ENCODE measurements around the gene CXorf38.
A peak's percentile ranks its signal among the peaks of the same experiment; 100 is the strongest.
"Not testable (repeated sequence)": the region's sequence is repeated elsewhere in the genome, so short reads cannot be mapped to it uniquely, and the experiment has no call there.

CXorf38 gene

DNA sequence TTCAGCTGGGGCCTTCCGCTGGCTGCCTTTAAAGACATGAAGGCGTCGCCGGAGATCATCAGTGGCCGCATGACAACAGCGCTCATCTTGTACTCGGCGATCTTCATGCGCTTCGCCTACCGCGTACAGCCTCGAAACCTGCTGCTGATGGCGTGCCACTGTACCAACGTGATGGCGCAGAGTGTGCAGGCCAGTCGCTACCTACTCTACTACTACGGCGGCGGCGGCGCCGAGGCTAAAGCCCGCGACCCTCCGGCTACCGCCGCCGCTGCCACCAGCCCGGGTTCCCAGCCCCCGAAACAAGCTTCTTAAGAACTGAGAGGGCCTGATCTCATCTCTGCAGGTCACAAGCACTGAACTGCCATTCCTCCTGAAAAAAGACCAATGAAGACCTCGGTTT, 23.7 kb downstream of the CXorf38 start:
- no peak for DNase-seq

DNA sequence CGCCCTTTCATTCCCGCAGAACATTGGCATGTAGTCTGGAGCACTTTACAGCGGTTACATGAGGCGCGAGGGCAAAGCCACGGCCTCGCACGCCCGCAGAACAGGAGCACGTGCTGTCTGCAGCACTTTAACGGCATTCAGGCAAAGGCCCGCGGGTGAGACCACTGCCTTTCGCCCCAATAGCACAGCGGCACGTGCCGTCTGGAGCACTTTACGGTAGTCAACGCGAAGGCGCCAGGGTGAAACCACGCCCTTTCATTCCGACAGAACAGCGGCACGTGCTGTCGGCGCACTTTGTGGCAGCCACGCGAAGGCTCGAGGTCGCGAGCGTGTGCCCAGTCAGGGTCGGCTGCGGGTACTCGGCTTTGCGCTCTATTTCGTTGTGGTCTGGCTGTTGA, 24.2 kb downstream of the CXorf38 start, which contains the start of gene MPC1L:
TSS of gene MPC1L (plus strand) at position 290 of the 398 bp plus-strand sequence. CDS start 138 bp downstream, outside the sequence.
- no peak for DNase-seq

DNA sequence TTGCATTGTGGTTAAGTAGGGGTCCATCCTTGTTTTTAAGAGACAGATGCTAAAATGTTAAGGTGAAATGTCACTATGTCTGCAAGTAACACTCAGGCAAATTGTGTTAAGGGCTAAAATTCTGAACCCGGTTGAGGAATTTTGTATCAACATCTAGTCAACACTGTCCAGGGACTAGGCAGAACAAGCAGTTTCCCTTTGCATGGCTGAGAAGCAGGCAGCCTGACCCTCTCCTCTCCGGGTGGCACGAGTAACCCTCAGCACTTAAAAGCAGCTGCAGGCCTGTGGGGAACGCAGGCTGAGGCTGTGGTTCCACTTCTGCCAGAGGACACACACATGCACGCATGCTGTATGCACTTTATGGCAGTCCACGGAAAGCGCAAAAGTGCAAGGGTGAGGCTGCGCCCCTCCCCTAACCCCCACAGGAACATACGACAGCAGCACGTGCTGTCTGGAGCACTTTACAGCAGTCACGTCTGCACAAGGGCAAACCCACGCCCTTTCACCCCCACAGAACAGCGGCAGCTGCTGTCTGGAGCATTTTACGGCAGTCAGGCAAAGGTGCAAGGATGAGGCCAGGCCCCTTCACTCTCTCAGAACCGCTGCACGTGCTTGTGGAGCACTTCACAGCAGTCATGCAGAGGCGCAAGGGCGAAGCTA, 24.8 kb downstream of the CXorf38 start:
- DNase-seq = no peak

DNA sequence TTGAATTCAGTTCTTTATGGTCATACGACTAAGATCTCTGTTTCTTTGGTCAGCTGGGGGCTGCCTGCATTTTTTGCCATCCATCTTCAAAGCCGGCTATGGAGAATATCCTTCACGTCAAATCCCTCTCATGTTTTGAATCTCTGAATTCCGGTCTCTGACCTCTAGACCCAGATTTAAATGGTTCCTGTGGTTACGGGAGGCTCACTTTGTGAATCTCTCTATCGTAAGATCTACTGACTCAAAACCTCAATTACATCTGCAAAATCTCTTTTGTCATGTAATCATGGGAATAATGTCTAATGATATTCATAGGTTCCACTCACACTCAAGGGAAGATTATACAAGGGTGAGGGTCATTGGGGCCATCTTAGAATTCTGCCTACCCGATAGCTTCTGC, 29.8 kb downstream of the CXorf38 start:
- DNase-seq = no peak

DNA sequence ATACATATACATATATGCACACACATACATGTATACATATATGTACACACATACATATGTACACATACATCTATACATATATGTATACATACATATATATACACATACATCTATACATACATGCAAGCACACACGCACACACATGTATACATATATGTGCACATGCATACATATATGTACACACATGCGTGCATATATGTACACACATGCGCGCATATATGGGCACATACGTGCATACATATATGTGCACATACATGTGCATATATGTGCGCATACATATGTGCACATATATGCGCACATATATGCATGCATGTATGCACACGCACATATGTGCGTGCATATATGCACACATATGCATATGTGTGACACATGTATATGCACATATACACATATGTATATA, 31.4 kb downstream of the CXorf38 start:
- DNase-seq = no peak

DNA sequence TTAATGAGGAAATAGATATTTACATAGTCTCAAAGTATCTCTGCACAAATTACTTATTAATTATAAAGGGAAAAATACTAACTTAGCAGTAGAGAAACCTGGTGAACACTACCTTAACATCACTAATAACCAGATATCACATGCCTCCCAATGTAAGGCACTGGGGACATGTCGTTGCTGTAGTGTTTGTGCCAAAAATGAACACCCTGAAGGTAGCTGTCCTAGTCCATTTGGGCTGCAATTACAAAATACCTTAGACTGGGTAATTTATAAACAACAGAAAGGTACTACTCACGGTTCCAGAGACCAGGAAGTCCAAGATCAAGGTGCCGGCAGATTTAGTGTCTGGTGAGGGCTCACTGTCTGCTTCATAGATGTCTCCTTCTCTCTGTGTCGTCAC, 34.9 kb downstream of the CXorf38 start:
- no peak for DNase-seq

DNA sequence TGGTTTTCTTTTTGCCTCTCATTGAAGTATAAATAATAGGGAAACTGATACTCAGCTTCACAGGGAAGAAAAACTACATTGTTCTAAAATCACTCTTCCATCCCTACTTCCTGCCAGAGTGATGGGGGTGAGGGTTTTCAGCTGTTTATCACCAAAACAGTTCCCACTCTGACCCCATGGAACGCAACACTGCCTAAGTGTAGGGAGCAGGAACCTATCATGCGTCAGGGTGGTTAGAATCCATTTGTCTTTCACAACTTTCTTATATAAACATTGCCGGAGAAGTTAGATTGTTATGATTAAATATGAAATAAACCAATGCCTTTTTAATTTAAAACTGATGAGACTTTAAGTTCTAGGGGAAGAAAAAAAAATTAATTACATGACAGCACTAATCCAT, 40.0 kb downstream of the CXorf38 start:
- DNase-seq = no peak

DNA sequence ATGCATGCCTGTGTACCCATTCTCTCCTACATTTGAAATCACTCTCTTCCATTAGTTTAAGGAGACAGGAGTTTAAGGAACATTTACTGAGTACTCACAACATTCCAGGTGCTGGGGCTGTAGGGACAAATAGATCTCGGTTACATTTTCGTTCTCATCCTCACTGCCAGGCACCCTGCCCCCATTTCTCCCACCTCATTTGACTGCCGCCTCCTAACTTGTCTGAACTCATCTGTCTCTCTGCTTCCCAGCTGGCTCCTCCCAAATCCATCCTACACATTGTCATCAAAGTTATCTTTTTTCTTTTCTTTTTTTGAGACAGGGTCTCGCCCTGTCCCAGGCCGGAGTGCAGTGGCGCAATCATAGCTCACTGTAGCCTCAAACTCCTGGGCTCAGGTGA, 43.9 kb downstream of the CXorf38 start:
- DNase-seq = no peak

DNA sequence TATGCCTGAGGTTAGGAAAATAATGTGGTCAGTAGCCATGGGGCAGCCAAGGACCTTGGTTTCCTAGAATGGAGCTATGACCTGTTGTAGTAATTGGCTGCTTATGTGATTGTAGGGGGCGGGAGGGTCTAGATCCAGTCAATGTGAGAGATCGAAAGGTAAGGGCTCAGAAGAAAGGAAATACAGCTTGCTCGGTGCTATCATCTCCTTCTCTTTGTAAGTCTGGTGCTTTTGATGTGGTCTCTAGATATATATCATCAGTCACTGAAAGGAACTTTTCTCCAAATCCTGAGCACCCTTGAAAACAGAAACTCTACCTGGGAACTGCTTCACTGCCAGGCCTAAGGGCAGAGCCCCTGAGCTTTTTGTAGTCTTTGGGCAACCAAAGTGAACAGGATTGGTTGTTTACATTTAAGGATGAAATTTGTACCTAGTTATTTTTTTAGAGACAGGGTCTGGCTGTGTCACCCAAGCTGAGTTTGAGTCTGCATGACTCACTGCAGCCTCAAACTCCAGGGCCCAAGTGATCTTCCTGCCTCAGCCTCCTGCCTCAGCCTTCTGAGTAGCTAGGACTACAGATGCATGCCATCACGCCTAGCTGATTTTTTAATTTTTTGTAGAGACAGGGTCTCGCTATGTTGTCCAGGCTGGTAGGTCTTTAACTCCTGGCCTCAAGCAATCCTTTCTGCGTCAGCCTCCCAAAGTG, 57.6 kb downstream of the CXorf38 start:
- DNase-seq = peak; percentile 9 to 22

DNA sequence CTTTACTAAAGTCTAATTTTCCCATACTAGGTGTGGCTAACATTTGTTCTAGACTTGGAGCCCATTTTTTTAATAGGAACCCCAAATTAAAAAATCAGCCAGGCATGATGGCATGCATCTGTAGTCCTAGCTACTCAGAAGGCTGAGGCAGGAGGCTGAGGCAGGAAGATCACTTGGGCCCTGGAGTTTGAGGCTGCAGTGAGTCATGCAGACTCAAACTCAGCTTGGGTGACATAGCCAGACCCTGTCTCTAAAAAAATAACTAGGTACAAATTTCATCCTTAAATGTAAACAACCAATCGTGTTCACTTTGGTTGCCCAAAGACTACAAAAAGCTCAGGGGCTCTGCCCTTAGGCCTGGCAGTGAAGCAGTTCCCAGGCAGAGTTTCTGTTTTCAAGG, 59.7 kb downstream of the CXorf38 start:
- not testable (repeated sequence) for DNase-seq

DNA sequence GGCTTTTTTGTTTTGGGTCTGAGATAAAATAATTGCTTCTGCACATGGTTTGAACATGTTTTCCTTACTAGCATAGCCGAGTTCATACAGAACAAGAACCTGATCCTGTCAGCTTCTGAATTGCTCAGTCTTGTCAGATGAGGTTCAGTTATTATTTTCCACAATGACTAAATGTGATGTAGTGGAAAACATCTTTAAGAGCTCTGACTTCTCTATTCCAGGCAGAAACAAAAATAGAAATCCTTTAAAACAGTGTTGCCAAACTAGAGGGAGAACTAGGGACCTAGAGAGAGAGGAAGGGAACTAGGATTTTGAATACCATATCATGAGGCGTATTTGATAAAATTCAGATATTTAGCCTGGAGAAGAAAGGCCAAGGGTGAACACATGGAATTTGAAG, 64.5 kb downstream of the CXorf38 start:
- no peak for DNase-seq

DNA sequence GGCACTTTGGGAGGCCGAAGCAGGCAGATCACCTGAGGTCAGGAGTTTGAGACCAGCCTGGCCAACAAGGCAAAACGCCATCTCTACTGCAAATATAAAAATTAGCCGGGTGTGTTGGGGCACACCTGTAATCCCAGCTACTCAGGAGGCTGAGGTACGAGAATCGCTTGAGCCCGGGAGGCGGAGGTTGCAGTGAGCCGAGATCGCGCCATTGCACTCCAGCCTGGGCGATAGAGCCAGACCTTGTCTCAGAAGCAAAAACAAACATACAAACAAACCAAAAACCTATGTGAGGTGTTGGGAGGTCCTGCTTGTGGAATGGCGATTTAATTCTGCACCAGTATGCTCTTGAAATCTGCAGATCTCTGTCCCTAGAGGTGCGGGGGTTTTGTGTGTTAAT, 65.2 kb downstream of the CXorf38 start:
- not testable (repeated sequence) for DNase-seq

DNA sequence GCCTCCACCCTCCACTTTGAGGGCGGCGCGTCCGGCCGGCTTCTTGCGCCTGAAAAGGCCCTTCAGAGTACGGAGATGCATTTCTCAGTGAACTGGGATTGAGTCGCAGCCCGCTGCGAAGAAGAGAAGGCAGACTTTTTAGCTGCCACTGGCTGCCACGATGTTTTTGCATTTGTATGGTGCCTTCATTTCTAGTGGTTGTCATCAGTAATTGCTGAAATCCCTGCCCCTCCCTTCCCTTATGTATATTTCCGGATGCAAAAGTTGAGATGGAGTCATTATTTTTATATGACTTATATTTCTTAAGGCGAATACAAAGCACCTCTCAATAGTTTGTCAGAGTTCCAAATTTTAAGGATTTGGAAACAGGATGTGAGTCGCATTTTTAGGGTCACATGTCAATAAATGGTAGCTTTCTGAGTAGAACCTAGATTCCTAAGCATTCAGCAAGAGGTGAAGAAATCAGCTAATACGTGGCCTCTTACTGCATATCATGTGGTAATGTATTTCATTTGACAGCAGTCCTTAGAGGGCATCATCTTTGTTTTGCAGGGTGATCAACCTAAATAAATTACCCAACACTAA, 65.9 kb downstream of the CXorf38 start:
- no peak for DNase-seq

DNA sequence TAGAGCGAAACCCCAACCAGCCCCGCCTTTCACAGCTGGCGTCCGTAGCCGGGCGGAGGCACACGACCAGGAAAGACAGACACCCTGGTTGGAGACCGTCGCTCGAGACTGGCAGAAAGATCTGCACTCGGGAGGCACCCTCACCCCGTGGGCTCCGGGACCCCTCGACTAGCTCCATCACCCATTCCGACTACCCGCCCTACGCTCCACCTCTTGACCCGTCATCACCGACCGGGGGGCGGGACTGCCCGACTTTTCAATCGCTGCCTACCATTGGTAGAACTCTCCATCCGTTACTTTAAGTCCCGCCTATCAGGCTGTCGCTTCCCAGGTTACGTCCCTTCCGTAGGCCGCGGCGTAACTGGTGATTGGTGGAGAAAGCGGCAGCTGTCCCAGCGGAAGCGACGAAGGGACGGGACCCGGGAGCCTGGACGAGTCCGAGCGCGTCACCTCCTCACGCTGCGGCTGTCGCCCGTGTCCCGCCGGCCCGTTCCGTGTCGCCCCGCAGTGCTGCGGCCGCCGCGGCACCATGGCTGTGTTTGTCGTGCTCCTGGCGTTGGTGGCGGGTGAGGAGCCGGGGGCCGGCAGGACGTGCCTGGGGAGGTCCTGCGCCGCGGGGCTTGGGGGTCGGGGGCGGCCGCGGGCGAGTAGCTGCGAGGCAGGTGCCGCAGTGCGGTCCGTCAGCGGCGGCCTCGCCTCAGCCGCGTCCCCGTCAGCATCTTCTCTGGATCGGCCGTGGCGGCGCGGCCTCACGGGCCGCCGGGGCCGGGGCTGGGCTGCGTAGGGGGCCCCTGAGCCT, 66.6 kb downstream of the CXorf38 start, which contains the start of gene ATP6AP2:
TSS of gene ATP6AP2 (plus strand) at position 434 of the 799 bp plus-strand sequence. CDS start at position 530, 96 bp downstream.
- peak; percentile 87 to 88 for DNase-seq

DNA sequence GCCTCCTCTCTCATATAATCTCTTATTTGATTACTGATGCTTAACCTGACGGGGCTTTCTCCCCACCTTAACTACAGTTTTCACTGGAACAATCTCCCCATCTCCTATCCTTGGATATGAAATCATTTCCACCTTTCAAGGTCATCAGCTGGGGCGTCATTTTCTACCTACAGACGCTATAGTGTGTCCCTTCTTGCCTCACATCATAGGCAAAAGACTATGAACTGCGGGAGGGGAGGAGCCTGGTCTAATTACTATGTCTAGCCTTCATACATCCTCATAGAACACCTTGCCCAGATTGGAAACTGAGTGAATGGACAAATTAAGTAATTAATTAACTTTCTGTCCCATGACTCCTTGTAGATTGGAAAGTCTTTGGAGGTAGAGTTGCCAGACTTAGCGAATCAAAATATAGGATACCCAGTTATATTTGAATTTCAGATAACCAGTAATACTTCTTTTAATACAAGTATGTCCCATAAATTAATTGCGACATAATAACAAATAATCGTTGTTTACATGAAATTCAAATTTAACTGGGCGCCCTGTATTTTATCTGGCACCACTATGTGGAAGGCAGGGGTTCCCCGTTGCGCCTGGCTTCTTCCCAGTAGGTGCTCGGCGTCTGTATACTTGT, 67.3 kb downstream of the CXorf38 start:
- no peak for DNase-seq

DNA sequence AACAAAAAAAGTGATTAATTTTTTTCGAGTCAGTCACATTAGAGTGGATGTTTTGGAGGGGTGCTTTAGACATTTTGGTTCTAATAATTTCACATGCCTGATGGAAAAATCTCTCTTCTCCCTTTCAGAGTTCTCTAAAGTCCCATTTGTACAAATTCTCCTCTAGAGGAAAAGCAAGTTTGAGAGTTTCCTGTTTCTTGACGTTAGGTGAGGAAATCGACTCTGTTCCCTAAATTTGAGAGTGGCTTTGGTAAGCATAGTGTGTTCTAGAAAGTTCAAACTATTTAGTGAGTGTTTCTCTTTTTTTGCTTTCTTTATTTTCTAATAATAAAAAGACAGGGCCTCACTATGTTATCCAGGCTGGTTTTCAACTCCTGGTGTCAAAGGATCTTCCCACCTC, 68.2 kb downstream of the CXorf38 start:
- no peak for DNase-seq

DNA sequence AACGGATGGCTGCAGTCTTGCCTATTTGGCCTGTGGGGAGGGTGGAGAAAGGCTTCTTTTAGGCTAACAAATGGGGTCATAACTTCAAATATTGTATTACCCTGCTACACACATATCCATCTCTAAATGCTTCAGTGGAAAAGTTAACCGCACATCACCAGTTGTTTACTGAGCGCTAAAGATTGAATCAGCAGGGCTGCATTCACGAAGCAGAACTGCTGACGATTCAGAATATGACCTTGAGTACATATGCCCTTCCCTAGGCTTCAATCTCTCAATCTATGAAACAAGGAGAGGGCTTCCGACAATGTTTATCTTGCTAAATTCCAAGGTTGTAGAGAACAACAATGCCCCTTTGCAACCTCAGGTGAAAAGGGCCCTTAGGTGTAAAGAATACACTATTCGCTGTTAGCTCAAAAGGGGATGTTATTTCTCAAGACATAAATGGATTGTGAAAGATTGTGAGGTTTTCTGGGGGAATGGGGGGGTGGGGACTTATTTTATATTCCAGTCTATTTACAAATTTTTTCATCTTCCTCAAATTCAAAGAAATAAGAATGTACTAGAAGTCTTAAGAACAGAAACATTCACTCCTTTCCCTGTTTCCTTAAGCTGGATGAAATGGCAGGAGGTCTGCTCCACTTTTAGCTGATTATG, 69.2 kb downstream of the CXorf38 start:
- no peak for DNase-seq
